ENCODE measurements around the gene PITHD1.
"Not testable (repeated sequence)": the region's sequence is repeated elsewhere in the genome, so short reads cannot be mapped to it uniquely, and the experiment has no call there.

The PITHD1 gene, protein sequence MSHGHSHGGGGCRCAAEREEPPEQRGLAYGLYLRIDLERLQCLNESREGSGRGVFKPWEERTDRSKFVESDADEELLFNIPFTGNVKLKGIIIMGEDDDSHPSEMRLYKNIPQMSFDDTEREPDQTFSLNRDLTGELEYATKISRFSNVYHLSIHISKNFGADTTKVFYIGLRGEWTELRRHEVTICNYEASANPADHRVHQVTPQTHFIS

DNA sequence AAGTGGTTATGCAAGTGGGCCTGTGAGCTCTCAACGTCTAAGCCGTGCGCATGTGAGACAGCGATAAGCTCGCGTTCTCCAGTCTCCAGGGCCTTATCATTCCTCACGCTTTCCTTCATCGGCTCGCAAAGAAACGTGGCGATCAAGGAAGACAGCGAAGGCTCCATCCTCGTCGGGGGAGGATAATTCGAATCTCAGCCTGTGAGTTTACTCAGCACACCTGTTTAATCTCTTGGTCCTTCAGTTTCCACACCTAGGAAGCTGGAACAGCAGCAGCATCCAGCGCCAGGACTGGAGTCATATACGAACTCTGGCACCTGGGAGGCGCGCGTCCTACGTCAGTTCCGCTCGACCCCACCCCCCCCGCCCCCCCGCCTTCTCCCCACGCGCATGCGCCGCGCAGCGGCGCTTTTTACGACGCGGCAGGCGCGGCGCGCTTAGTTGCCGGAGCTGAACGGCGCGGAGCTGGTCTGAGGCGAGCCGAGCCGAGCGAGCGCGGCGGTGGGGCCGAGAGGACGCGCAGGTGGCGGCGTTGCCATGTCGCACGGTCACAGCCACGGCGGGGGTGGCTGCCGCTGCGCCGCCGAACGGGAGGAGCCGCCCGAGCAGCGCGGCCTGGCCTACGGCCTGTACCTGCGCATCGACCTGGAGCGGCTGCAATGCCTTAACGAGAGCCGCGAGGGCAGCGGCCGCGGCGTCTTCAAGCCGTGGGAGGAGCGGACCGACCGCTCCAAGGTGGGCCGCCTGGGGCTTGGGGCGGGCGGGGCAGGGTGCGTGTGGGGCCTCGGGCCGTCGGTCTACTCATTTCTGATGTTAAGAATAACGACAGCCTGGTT is at the start of gene PITHD1:
Gene PITHD1, plus strand, starts transcription at position 440 of the 836 bp plus-strand sequence. Its CDS starts 98 bp downstream, at position 538.
- peak; percentile 26 for DNase-seq

GRCh38 chr1:23732363-23733224 is 45.6 kb upstream of the PITHD1 start:
- DNase-seq: no peak

DNA sequence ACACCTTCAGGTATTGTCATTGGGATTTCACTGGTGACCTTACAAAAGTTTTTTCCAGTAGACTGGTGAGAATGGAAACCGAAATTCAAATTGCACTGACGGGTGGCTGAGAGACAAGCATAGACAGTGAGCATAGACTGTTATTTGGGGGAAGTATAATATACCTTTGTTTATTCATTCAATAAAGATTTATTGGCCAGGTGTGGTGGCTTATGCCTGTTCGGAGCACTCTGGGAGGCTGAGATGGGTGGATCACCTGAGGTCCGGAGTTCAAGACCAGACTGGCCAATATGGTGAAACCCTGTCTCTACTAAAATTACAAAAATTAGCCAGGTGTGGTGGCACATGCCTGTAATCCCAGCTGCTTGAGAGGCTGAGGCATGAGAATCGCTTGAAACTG is 44.9 kb upstream of the PITHD1 start:
- DNase-seq: not testable (repeated sequence)

GRCh38 chr1:23736437-23737134 is 41.6 kb upstream of the PITHD1 start:
- DNase-seq: no peak

- DNase-seq: no peak
These were observed 36.6 kb upstream of the PITHD1 start for GRCh38 chr1:23741609-23742008.

DNA sequence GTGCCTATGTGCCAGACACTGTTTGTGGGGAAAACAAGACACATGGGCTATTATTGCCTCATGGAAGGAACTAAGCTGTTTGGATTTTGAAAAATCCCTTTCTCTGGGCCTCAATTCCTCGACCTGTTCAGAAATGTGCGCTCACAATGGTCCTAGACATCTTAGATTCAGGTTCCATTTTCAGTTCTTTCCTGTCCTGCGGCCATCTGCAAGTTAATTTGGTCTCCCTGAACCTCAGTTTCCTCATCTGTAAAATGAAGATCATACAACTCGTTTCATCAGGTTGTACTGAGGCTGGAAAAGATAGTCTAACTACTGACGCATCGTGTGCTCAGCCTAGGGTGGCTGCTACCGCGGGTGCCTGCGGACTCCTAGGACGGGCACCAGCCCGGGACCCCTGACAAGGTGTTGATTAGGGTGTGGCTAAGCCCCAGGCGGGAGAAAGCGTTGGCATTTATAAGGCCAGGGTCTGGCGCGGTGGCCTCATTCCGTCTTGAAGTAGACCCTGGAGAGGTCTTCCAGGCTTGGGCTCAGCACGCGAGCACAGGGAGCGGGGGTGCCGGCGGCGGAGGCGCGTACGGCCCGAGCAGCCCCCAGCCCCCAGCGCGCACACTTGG is 35.4 kb upstream of the PITHD1 start:
- no peak for DNase-seq

GRCh38 chr1:23743287-23744152 is 34.7 kb upstream of the PITHD1 start, which contains the start of gene ELOA:
Gene ELOA, plus strand, starts transcription at chr1:23743471. Its CDS starts 33 bp downstream, at chr1:23743504.
- DNase-seq: no peak

- no peak for DNase-seq
These were observed 32.7 kb upstream of the PITHD1 start for GRCh38 chr1:23745515-23745914.

DNA sequence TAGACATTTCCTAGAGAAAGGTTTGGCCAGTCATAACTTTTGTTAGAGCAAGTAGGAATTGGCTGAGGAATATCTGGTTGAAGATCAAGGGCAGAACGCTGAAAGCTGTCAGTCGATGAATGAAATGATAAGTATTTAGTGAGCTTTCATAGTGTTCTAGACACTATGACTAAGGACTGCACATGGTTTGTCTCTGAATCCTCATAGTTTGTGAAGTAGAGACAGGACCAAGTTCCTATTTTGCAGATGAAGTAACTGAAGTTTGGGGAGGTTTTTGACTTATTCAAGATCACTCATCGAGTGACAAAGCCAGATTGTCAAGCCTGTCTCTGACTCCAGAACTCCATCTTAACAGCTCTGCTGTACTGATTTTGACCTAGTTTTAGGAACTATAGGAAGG is 30.2 kb upstream of the PITHD1 start:
- DNase-seq: no peak

DNA sequence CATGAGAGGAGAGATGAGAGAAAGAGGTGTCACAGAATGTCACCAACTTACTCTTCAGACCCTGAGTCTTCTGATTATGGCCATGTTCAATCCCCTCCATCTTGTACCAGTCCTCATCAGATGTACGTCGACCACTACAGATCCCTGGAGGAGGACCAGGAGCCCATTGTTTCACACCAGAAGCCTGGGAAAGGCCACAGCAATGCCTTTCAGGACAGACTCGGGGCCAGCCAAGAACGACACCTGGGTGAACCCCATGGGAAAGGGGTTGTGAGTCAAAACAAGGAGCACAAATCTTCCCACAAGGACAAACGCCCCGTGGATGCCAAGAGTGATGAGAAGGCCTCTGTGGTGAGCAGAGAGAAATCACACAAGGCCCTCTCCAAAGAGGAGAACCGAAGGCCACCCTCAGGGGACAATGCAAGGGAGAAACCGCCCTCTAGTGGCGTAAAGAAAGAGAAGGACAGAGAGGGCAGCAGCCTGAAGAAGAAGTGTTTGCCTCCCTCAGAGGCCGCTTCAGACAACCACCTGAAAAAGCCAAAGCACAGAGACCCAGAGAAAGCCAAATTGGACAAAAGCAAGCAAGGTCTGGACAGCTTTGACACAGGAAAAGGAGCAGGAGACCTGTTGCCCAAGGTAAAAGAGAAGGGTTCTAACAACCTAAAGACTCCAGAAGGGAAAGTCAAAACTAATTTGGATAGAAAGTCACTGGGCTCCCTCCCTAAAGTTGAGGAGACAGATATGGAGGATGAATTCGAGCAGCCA is 27.0 kb upstream of the PITHD1 start:
- no peak for DNase-seq

GRCh38 chr1:23751815-23752200 is 26.4 kb upstream of the PITHD1 start:
- DNase-seq: no peak

GRCh38 chr1:23752909-23753308 is 25.3 kb upstream of the PITHD1 start:
- no peak for DNase-seq

GRCh38 chr1:23756676-23757075 is 21.5 kb upstream of the PITHD1 start:
- DNase-seq: no peak

DNA sequence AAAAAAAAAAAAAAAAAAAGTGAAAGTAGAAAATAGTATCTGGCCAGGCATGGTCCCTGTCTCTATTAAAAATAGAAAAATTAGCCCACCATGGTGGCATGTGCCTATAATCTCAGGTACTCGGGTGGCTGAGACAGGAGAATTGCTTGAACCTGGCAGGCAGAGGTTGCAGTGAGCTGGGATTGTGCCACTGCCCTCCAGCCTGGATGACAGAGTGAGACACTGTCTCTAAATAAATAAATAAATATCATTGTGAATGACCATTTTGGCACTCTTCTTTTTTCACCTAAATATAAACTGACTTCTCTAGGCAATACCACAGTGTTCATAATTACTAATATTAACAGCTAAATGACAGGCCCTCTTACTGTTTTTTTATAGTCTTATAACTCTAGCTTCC is 20.4 kb upstream of the PITHD1 start:
- DNase-seq: no peak

- DNase-seq: no peak
These were observed 18.9 kb upstream of the PITHD1 start for GRCh38 chr1:23759277-23759676.

DNA sequence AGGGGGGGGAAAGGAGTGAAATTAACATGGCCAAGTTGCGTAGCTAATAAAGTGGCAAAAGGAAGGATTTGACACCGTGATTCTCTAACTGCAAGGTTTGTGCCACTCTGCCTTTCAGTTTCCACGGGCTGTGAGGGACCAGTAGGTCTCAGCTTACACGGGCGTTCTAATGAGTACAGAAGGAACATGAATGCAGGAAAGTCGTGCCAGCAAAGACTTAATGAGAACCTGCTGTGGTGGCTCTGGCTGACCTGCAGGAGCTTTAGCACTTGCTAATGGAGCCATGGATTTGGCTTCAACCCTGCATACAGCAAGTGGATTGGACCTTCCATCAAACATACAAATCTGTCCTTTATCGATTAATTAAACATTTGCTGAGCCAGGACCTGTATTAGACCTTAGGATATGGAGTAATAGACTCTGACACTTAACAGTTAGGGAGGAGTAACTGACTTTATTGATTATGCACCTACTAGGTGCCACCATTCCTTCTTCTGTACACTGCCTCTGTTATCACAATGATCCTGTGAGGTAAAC is 15.1 kb upstream of the PITHD1 start:
- no peak for DNase-seq

DNA sequence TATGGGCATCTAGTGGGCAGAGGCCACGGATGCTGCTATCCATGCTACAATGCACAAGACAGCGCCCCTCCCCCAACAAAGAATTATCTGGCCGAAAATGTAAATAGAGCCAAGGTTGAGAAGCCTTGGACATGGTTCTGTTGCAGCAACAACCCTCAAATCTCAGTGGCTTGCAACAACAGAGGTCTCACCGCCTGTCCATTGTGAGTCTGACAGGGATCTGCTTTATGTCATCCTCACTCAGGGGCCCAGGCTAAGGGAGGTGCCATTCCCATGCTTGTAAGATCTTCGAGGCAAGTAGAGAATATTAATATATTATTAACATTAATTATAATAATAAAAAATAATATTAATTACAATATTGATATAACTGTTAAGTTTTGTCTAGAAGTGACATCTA is 9.5 kb upstream of the PITHD1 start:
- DNase-seq: no peak

- no peak for DNase-seq
These were observed 6.0 kb upstream of the PITHD1 start for GRCh38 chr1:23772049-23772853.

GRCh38 chr1:23772854-23773242 is 5.4 kb upstream of the PITHD1 start:
- DNase-seq: no peak
